OCI-LY1 (cell line): ENCODE measurements around the gene FAM222A.

ENCODE experiments used
- EZH2 ChIP-seq: fragments of 200-600 bp; sonication (generic), shearing (Covaris generic); IDR thresholded peaks from 2 replicates; pipeline ENCODE4 v1.8.0; 2017; ENCODE audit warnings: borderline replicate concordance, mixed run types, mild to moderate bottlenecking, antibody characterized with exemption, low read length, moderate library complexity, mixed read lengths
- TF ChIP-seq, protein P1 (sequence below): fragments of 200-600 bp; sonication (generic), shearing (Covaris generic); IDR thresholded peaks from 2 replicates; pipeline ENCODE4 v1.5.1; 2017; ENCODE audit warnings: mild to moderate bottlenecking, antibody characterized with exemption, low read length, moderate library complexity, mixed read lengths

DNA sequence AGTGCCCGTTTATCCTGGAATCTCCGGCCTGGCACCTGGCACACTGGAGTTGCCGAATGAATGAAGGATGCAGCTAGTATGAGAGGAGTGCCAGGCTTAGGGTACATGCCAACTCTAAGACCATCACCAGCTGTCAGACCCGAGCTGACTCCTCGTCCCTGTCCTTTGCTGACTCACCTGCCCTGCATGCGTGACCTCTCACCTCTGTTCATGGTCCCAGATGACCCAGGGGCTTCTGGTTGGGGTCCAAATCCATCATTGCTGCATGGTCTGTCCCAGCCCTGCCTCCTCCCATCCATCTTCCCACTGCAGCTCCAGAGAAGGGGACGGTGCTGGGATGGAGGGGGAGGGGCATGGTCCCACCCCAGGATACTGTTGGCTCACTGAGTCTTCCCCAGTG lies 9.9 kb upstream of the FAM222A start:
- TF ChIP-seq, protein P1, sequence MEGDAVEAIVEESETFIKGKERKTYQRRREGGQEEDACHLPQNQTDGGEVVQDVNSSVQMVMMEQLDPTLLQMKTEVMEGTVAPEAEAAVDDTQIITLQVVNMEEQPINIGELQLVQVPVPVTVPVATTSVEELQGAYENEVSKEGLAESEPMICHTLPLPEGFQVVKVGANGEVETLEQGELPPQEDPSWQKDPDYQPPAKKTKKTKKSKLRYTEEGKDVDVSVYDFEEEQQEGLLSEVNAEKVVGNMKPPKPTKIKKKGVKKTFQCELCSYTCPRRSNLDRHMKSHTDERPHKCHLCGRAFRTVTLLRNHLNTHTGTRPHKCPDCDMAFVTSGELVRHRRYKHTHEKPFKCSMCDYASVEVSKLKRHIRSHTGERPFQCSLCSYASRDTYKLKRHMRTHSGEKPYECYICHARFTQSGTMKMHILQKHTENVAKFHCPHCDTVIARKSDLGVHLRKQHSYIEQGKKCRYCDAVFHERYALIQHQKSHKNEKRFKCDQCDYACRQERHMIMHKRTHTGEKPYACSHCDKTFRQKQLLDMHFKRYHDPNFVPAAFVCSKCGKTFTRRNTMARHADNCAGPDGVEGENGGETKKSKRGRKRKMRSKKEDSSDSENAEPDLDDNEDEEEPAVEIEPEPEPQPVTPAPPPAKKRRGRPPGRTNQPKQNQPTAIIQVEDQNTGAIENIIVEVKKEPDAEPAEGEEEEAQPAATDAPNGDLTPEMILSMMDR = no peak
- no peak for TF ChIP-seq EZH2
